ENCODE results near the gene LRRC8E.

GRCh38 chr19:7840629-7841028 is 47.7 kb upstream of the LRRC8E start:
- TF ChIP-seq, protein P1, sequence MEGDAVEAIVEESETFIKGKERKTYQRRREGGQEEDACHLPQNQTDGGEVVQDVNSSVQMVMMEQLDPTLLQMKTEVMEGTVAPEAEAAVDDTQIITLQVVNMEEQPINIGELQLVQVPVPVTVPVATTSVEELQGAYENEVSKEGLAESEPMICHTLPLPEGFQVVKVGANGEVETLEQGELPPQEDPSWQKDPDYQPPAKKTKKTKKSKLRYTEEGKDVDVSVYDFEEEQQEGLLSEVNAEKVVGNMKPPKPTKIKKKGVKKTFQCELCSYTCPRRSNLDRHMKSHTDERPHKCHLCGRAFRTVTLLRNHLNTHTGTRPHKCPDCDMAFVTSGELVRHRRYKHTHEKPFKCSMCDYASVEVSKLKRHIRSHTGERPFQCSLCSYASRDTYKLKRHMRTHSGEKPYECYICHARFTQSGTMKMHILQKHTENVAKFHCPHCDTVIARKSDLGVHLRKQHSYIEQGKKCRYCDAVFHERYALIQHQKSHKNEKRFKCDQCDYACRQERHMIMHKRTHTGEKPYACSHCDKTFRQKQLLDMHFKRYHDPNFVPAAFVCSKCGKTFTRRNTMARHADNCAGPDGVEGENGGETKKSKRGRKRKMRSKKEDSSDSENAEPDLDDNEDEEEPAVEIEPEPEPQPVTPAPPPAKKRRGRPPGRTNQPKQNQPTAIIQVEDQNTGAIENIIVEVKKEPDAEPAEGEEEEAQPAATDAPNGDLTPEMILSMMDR (IDR thresholded peaks at IDR 0.05) = no peak
- no peak for TF ChIP-seq POLR2A (IDR thresholded peaks at IDR 0.05)

All from gastroesophageal sphincter (tissue), 3 donors.